Muscle of back (tissue), 11 donors: Measurements from ENCODE around the gene RFX1. TPM values are rescaled to one million over a fixed set of nuclear protein-coding genes. Genes with fewer than 3 reads are reported as not detected.
"Not testable (repeated sequence)": the region's sequence is repeated elsewhere in the genome, so short reads cannot be mapped to it uniquely, and the experiment has no call there.

Source experiments
- DNase-seq, 3 donors: peaks; one replicate each; pipeline versions ENCODE4 v3.0.0 to v3.0.0-alpha.2; 2013
- polyA plus RNA-seq, 10 donors: library from polyadenylated mRNA; unstranded; fragments of 120-200 nt; gene quantifications; one replicate each; pipeline ENCODE4 v1.2.1, GENCODE V29; 2013; ENCODE audit not compliant: insufficient read length in 10 of 10

The RFX1 gene
- polyA plus RNA-seq, 10 donors, result 4.7 to 8.4 (median 6.9) TPM

DNA sequence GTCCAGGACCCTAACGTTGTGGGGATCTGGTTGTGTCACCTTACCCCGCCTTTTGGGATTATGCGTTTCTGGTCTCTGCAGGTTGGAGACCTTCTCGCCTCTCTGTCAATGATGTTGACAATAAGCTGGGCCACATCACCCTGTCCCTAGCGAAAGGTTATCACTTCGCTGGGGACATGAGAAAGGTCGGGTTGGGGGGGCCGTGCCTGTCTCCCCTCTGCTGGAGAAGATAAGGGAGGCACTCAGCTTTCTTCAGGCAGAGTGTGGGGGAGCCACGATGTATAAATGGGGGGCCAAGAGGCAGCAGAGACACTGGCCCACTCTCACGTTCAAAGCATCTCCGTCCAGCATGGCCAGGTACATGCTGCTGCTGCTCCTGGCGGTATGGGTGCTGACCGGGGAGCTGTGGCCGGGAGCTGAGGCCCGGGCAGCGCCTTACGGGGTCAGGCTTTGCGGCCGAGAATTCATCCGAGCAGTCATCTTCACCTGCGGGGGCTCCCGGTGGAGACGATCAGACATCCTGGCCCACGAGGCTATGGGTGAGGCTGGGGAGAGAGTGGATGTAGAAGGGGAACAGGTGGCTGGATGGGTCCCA, 21.8 kb upstream of the RFX1 start, which contains the start of gene RLN3:
Gene RLN3 (plus strand): TSS at position 293 of the 595 bp plus-strand sequence. CDS start 57 bp downstream, at position 350.
- no peak for DNase-seq

DNA sequence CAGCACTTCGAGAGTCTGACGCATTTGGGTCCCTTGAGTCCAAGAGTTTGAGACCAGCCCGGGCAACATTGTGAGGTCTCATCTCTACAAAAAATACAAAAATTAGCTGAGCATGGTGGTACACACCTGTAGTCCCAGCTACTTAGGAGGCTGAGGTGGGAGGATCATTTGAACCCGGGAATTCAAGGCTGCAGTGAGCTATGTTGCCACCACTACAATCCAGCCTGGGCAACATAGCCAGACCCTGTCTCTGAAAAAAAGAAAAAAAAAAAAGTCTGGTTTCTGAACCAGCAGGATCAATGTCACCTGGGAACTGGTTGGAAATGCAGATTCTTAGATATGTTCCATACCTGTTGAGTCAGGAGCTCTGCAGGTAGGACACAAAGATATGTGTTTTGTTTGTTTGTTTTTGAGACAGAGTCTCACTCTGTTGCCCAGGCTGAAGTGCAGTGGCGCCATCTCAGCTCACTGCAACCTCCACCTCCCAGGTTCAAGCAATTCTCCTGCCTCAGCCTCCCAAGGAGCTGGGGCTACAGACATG, 20.6 kb upstream of the RFX1 start:
- DNase-seq, result not testable (repeated sequence)

- DNase-seq, result peak in 1 of 3 donors; percentile 54
These were observed 17.5 kb upstream of the RFX1 start for GRCh38 chr19:14023404-14024235.

DNA sequence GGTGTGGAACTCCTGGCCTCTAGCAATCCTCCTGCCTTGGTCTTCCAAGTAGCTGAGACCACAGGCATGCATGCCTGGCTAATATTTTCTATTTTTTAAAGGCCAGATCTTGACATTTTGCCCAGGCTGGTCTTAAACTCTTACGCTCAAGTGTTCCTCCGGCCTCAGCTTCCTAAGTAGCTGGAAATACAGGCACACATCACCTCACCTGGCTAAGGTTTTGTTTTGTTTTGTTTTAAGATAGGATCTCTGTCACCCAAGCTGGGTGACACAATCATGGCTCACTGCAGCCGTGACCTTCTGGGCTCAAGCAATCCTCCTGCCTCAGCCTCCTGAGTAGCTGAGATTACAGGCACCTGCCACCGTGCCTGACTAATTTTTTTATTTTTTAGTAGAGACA, 16.3 kb upstream of the RFX1 start:
- DNase-seq, result no peak

DNA sequence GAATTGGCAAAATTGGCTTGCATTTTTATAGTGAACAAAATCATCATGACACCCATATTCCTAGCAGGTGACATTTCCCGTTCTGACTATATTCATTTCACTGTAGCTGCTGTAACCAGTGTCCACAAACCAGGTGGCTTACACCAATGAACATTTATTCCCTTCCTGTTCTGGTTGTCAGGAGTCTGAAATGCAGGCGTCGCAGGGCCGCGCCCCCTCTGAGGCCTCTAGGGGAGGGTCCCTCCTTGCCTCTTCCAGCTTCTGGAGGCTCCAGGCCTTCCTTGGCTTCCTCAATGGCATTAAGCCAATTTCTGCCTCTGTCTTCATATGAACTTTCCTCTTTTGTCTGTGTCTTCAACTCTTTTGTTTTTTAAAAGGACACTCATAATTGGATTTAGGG, 15.4 kb upstream of the RFX1 start:
- peak in 1 of 3 donors; percentile 32 for DNase-seq

GRCh38 chr19:14019739-14020138, 13.6 kb upstream of the RFX1 start:
- not testable (repeated sequence) for DNase-seq

GRCh38 chr19:14019100-14019499, 13.0 kb upstream of the RFX1 start:
- DNase-seq, result no peak

GRCh38 chr19:14015524-14016035, 9.5 kb upstream of the RFX1 start:
- no peak for DNase-seq

DNA sequence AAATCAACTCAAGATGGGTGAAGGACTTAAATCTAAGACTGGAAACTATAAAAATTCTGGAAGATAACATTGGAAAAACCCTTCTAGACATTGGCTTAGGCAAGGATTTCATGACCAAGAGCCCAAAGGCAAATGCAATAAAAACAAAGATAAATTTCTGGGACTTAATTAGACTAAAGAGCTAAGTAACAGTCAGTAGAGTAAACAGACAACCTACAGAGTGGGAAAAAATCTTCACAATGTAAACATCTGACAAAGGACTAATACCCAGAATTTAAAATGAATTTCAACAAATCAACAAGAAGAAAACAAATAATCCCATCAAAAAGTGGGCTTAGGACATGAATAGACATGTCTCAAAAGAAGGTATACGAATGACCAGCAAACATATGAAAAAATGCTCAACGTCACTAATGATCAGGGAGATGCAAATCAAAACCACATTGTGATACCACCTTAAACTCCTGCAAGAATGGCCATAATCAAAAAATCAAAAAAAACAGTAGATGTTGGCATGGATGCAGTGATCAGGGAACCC, 6.3 kb upstream of the RFX1 start:
- no peak for DNase-seq

DNA sequence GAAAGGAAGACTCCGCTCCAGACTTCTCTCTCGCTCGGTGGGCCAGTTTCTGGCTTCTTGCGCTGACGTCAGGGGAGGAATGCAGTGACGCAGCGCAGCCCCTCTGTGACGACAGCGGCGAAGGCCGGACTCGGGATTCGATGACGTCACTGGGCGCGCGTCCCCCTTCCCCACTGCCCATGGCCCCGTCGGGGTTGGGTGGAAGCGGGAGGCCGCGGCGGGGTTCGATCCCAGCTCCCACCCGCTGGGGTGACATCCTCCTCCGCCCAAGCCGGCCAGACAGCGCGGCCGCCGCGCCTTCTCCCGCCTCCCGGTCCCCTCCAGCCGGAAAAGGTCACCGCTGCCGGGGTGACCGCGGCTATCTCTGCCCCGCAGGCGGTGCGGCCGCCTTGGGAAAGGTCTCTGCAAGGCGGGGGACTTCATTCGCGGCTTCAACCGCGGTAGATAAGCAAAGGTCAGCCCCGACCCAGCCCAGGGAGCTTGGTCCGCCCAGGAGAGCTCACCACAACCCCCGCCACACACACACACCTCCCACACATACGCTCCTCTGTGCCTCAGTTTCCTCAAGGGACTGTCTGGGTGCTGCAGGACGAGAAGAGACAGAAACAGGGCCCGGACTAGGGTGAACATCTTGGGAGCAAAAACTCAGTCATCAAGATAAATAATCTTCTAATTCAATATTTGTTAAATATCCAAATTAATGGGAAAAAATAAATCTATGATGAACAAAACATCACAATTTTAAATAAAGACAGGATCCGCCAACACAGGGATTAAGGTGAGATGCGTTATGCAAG, 844 bp upstream of the RFX1 start:
- no peak for DNase-seq

GRCh38 chr19:14005349-14006084, 603 bp downstream of the RFX1 start:
- peak; percentile 82 to 93 (median 91) for DNase-seq

DNA sequence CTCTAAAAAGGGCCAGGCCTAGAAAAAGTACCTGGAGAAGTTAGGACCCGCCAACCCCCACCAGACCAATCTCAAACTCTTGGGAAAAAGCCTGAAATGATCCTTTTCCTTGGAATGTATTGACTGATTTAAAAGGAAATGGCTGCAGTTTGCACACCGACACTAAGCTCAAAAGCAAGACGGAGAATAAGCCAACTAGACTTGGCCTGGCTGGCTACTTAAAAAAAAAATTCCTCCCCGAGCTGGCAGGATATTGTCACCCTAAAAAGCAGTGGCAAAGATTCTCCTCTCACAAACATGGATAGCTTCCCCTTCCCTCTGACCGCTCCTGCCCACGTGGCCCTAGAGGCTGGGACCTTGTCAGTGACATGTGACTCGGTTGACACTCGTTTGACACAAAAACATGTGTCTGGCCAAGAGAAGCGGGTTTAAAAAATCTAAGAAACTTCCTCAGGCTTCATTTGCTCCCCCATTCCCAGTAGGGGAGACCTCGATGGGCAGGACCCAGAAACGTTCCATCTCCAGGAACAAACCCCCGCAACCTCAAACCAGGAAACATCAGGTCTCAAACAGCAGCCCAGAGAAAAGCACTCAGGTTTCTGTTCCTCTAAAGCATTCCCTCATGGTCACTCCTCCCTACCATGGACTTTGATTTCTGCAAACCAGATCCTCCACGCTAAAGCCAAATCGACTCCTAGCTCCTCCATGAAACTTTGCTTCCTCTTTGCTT, 1.3 kb downstream of the RFX1 start:
- DNase-seq, result peak in 2 of 3 donors; percentile 20 to 66

DNA sequence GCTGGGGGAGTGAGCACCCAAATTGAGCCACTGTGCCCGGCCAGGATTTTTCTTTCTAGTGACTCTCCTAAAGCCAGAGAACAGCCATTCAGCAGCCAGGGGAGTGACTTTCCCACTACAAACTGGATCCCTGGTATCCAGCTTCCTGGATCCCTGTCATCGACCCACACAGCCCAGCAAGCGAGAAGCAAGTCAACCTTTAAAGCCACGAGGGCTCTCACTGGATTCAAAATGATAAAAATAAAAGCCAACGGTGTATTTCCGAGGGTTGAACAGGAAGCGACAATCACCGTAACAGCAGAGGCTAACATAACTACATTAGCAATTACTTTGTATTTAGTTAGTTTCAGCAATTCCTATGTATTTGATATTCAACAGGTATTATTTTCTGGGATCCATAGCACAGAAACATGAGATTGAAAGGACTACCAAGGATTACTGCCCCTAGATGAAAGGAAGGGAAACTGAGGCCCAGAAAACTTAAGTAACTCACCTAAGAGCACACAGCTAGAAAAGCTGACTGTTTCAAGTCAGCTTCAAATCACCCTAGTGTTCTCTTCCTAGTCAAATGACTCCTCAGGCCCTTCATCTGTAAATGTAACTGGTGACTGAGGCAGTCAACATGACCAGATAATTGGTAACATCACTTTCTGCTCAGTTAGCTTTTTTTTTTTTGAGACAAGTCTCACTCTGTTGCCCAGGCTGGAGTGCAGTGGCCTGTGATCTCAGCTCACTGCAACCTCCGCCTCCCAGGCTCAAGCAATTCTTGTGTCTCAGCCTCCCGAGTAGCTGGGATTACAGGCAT, 2.7 kb downstream of the RFX1 start:
- DNase-seq, result no peak

- DNase-seq, result no peak
These were observed 3.4 kb downstream of the RFX1 start for GRCh38 chr19:14002571-14003250.

DNA sequence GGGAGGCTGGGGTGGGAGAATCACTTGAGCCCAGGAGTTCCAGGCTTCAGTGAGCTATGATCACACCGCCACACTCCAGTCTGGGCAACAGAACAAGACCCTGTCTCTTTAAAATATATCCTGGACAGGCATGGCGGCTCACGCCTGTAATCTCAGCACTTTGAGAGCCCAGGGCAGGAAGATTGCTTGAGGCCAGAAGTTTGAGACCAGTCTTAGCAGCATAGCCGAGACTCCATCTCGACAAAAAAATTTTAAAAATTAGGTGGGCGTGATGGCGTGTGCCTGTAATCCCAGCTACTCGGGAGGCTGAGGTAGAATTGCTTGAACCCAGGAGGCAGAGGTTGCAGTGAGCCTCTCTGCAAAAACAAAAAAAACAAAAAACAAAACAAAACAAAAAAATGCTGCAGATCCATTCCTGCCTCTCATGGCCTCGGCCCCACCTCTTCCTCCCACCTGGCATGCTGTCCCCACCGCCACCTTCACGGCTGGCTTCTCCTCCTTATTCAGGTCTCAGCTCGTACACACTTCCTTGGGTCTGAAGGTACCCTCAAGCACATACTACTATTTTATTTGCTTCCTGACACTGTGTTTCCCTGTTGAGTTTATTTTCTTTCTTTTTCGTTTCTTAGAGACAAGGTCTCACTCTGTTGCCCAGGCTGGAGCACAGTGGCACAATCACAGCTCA, 5.3 kb downstream of the RFX1 start:
- DNase-seq, result no peak

- no peak for DNase-seq
These were observed 7.0 kb downstream of the RFX1 start for GRCh38 chr19:13999085-13999484.

GRCh38 chr19:13998426-13998825, 7.7 kb downstream of the RFX1 start:
- DNase-seq, result no peak

- DNase-seq, result no peak
These were observed 8.5 kb downstream of the RFX1 start for GRCh38 chr19:13997631-13997962.
